H9 (cell line): ENCODE measurements around the gene VWA8. TPM values are rescaled to one million over a fixed set of nuclear protein-coding genes. Genes with fewer than 3 reads are reported as not detected.

Experiments
- DNase-seq: peaks from one replicate; pipeline ENCODE4 v3.0.0-alpha.2; 2017
- H2AFZ ChIP-seq: one replicate; pipeline ENCODE4 v1.6.1; 2013; ENCODE audit warnings: mild to moderate bottlenecking, low read length, control low read depth, moderate library complexity
- H2AK5ac ChIP-seq: 2 replicates; pipeline ENCODE4 v1.6.1; 2013; ENCODE audit warnings: low read length, control low read depth, mixed read lengths; ENCODE audit not compliant: insufficient read length
- H2BK120ac ChIP-seq: one replicate; pipeline ENCODE4 v1.6.1; 2013; ENCODE audit warnings: low read depth, mild to moderate bottlenecking, low read length, control low read depth, inconsistent platforms; ENCODE audit not compliant: poor library complexity, severe bottlenecking
- H2BK12ac ChIP-seq: 2 replicates; pipeline ENCODE4 v1.6.1; 2013; ENCODE audit warnings: low read length, control low read depth, mixed read lengths, low read depth; ENCODE audit not compliant: insufficient read length
- H2BK15ac ChIP-seq: 2 replicates; pipeline ENCODE4 v1.6.1; 2013; ENCODE audit warnings: low read depth, low read length, control low read depth
- H2BK20ac ChIP-seq: one replicate; pipeline ENCODE4 v1.6.1; 2013; ENCODE audit warnings: low read depth, mild to moderate bottlenecking, low read length, control low read depth, inconsistent platforms; ENCODE audit not compliant: poor library complexity, severe bottlenecking
- H2BK5ac ChIP-seq: 2 replicates; pipeline ENCODE4 v1.6.1; 2013; ENCODE audit warnings: low read length, control low read depth, mixed read lengths; ENCODE audit not compliant: insufficient read length
- H3K14ac ChIP-seq: 2 replicates; pipeline ENCODE4 v1.6.1; 2013; ENCODE audit warnings: low read length, control low read depth; ENCODE audit not compliant: insufficient read depth
- H3K18ac ChIP-seq: 2 replicates; pipeline ENCODE4 v1.6.1; 2013; ENCODE audit warnings: low read depth, mild to moderate bottlenecking, mixed read lengths, low read length, control low read depth; ENCODE audit not compliant: insufficient read length
- H3K23ac ChIP-seq: 2 replicates; pipeline ENCODE4 v1.6.1; 2013; ENCODE audit warnings: low read length, control low read depth, mixed read lengths, low read depth; ENCODE audit not compliant: insufficient read length
- H3K23me2 ChIP-seq: 2 replicates; pipeline ENCODE4 v1.6.1; 2013; ENCODE audit warnings: low read depth, mild to moderate bottlenecking, mixed read lengths, low read length, control low read depth; ENCODE audit not compliant: insufficient read length, poor library complexity, severe bottlenecking
- H3K27ac ChIP-seq: 2 replicates; pipeline ENCODE4 v1.5.1; 2013; ENCODE audit warnings: low read length, control low read depth, mixed read lengths, low read depth; ENCODE audit not compliant: insufficient read length
- H3K27me3 ChIP-seq: 2 replicates; pipeline ENCODE4 v1.6.1; 2013; ENCODE audit warnings: low read length, control low read depth, inconsistent platforms; ENCODE audit not compliant: insufficient read depth
- H3K4ac ChIP-seq: 2 replicates; pipeline ENCODE4 v1.6.1; 2013; ENCODE audit warnings: low read depth, mild to moderate bottlenecking, control low read depth, inconsistent platforms, low read length, moderate library complexity
- H3K4me1 ChIP-seq: 2 replicates; pipeline ENCODE4 v1.6.1; 2013; ENCODE audit warnings: low read length, control low read depth, inconsistent platforms; ENCODE audit not compliant: insufficient read depth
- H3K4me2 ChIP-seq: 2 replicates; pipeline ENCODE4 v1.6.1; 2013; ENCODE audit warnings: low read length, control low read depth, mixed read lengths; ENCODE audit not compliant: insufficient read length, insufficient read depth
- H3K56ac ChIP-seq: 2 replicates; pipeline ENCODE4 v1.6.1; 2013; ENCODE audit warnings: low read depth, mild to moderate bottlenecking, mixed read lengths, low read length, control low read depth; ENCODE audit not compliant: insufficient read length
- H3K79me1 ChIP-seq: 2 replicates; pipeline ENCODE4 v1.6.1; 2013; ENCODE audit warnings: low read depth, mild to moderate bottlenecking, moderate library complexity, low read length, control low read depth, inconsistent platforms; ENCODE audit not compliant: insufficient read depth, poor library complexity, severe bottlenecking
- H3K79me2 ChIP-seq: 2 replicates; pipeline ENCODE4 v1.6.1; 2013; ENCODE audit warnings: low read length, control low read depth, inconsistent platforms; ENCODE audit not compliant: insufficient read depth
- H3K9ac ChIP-seq: 2 replicates; pipeline ENCODE4 v1.6.1; 2013; ENCODE audit warnings: low read length, control low read depth, mixed read lengths; ENCODE audit not compliant: insufficient read length; ENCODE audit errors: extremely low read depth
- H3K9me3 ChIP-seq: one replicate; pipeline ENCODE4 v1.6.1; 2013; ENCODE audit warnings: low read depth, low read length, inconsistent platforms; ENCODE audit not compliant: control insufficient read depth
- H3T11ph ChIP-seq: one replicate; pipeline ENCODE4 v1.6.1; 2013; ENCODE audit warnings: mild to moderate bottlenecking, low read length, control low read depth, inconsistent platforms
- H4K20me1 ChIP-seq: one replicate; pipeline ENCODE4 v1.6.1; 2013; ENCODE audit not compliant: control insufficient read depth, insufficient read length, insufficient read depth
- H4K5ac ChIP-seq: 2 replicates; pipeline ENCODE4 v1.6.1; 2013; ENCODE audit warnings: low read depth, mild to moderate bottlenecking, mixed read lengths, low read length, control low read depth; ENCODE audit not compliant: insufficient read length
- H4K8ac ChIP-seq: replicated peaks from 2 replicates; pipeline ENCODE4 v1.6.1; 2013; ENCODE audit warnings: low read length, control low read depth, mixed read lengths, low read depth; ENCODE audit not compliant: insufficient read length
- H4K91ac ChIP-seq: 2 replicates; pipeline ENCODE4 v1.6.1; 2013; ENCODE audit warnings: low read depth, mild to moderate bottlenecking, moderate library complexity, mixed read lengths, low read length, control low read depth; ENCODE audit not compliant: insufficient read length
- H3K27ac Mint-ChIP-seq, 3 experiments: 2 replicates in 2 of 3; 3 replicates in 1 of 3; pipeline ENCODE4 v1.8.0; 2020 to 2021; ENCODE audit warnings: mixed read lengths in 3 of 3, mild to moderate bottlenecking in 1 of 3, moderate library complexity in 1 of 3
- H3K27me3 Mint-ChIP-seq: 2 replicates; pipeline ENCODE4 v1.8.0; 2021; ENCODE audit warnings: low read depth, mild to moderate bottlenecking, moderate library complexity, mixed read lengths
- H3K36me3 Mint-ChIP-seq, 3 experiments: 2 replicates in 2 of 3; 3 replicates in 1 of 3; pipeline ENCODE4 v1.8.0; 2020 to 2021; ENCODE audit warnings: low read depth in 3 of 3, mixed read lengths in 3 of 3; ENCODE audit not compliant: insufficient read depth in 1 of 3
- H3K4me1 Mint-ChIP-seq, 2 experiments: 2 replicates each; pipeline ENCODE4 v1.8.0; 2020; ENCODE audit warnings: mixed read lengths in 2 of 2
- H3K4me3 Mint-ChIP-seq, 2 experiments: 2 replicates in 1 of 2; 3 replicates in 1 of 2; pipeline ENCODE4 v1.8.0; 2020 to 2021; ENCODE audit warnings: mild to moderate bottlenecking in 2 of 2, mixed read lengths in 2 of 2, moderate library complexity in 1 of 2
- H3K9me3 Mint-ChIP-seq, 2 experiments: 2 replicates in 1 of 2; 3 replicates in 1 of 2; pipeline ENCODE4 v1.8.0; 2020; ENCODE audit warnings: mild to moderate bottlenecking in 2 of 2, mixed read lengths in 2 of 2, moderate library complexity in 1 of 2
- CTCF ChIP-seq: fragments of 200-600 bp; sonication (generic); conservative IDR thresholded peaks from 3 replicates; pipeline ENCODE4 v1.8.0; 2021; ENCODE audit warnings: antibody characterized with exemption, mild to moderate bottlenecking
- WGBS: extraction: QIAGEN DNeasy Blood & Tissue Kit; methylation state at CpG from one replicate; pipeline ENCODE4 v1.1.7; 2013; ENCODE audit warnings: missing lambda C conversion rate, low lambda C conversion rate, mixed read lengths; ENCODE audit not compliant: insufficient read length; ENCODE audit errors: extremely low coverage; 5-methylcytosine and 5-hydroxymethylcytosine counted together
- total RNA-seq: library from RNA; stranded (reverse); gene quantifications from 2 replicates; pipeline ENCODE4 v1.2.1, GENCODE V29; 2021

The VWA8 gene
- total RNA-seq, 1 experiment from 2014 or later = 17.4 TPM

GRCh38 chr13:41563984-41564365, 396.9 kb downstream of the VWA8 start:
- no peaks in the 10 kb centered on the region for H3K27me3 ChIP-seq
- no peaks in the 10 kb centered on the region for H3K36me3 Mint-ChIP-seq
- H3K27ac ChIP-seq = no peak overlapping the region
- no peak overlapping the region for H3K9ac ChIP-seq
- no peak for TF ChIP-seq CTCF
- no CpG with 5 or more reads among the region's 2 CpGs for WGBS
- H2BK120ac ChIP-seq = no peak overlapping the region
- no peaks in the 10 kb centered on the region for H3K23me2 ChIP-seq
- H2AFZ ChIP-seq = no peak overlapping the region
- H2BK15ac ChIP-seq = no peak overlapping the region
- H3K4ac ChIP-seq = no peak overlapping the region
- H3K9me3 Mint-ChIP-seq = no peaks in the 10 kb centered on the region
- H3K18ac ChIP-seq = no peak overlapping the region
- no peak overlapping the region for H3K56ac ChIP-seq
- no peaks in the 10 kb centered on the region for H3K4me1 ChIP-seq
- no peak overlapping the region for H2BK5ac ChIP-seq
- H3K4me2 ChIP-seq = no peak overlapping the region
- H2BK20ac ChIP-seq = no peak overlapping the region
- no peaks in the 10 kb centered on the region for H3K79me1 ChIP-seq
- H3K4me3 Mint-ChIP-seq = no peak overlapping the region
- peaks cover 0 to 12% of the 10 kb centered on the region in 2 experiments; a peak in 2 of 4 replicates for H3K4me1 Mint-ChIP-seq
- no peaks in the 10 kb centered on the region for H3K79me2 ChIP-seq
- H4K20me1 ChIP-seq = no peaks in the 10 kb centered on the region
- DNase-seq = no peak
- no peaks in the 10 kb centered on the region for H3K9me3 ChIP-seq
- H2BK12ac ChIP-seq = no peak overlapping the region
- H3T11ph ChIP-seq = no peak overlapping the region
- H3K27me3 Mint-ChIP-seq = no peaks in the 10 kb centered on the region
- no peak overlapping the region for H4K8ac ChIP-seq
- H4K91ac ChIP-seq = no peak overlapping the region
- no peak overlapping the region for H4K5ac ChIP-seq
- no peak overlapping the region for H3K14ac ChIP-seq
- no peak overlapping the region for H3K27ac Mint-ChIP-seq
- H3K23ac ChIP-seq = no peak overlapping the region
- H2AK5ac ChIP-seq = no peak overlapping the region
